ENCODE results near the gene MYO5B. TPM values are rescaled to one million over a fixed set of nuclear protein-coding genes. Genes with fewer than 3 reads are reported as not detected.

MYO5B gene
- total RNA-seq, 4 donors from 2014 or later, result 2.0 to 13.9 (median 5.3) TPM

DNA sequence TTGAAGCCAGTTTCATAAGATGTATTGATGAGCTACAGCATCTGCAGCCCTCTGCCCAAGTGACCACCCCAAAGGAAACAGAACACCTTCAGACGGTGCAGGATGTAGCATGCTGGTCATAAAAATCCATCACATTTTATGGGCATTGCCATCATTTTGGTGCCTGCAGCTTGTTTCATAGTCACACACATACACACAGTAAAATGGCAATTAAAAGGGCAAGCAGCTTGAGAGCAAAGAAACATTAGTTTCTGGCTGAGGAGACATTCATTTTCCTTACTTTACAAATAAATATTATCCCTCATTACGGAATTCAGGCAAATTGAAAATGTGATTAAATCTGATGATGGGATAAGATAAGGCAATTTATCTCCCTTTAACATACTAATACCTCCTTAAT is 13.4 kb downstream of the MYO5B start:
- Histone ChIP-seq H3K4me3 (no peak overlapping the region), H3K36me3 (no peaks in the 10 kb centered on the region), H3K27ac (replicated peaks in 1 of 4) (no peak overlapping the region), H3K27me3 (peaks cover 0 to 21% (median 0%) of the 10 kb centered on the region in 4 donors), H3K4me1 (no peaks in the 10 kb centered on the region), H3K9me3 (no peaks in the 10 kb centered on the region)
- WGBS, result 45% methylated on average over 2 of the region's 2 CpGs
- intact Hi-C loops (cut with DNase I), result no loop called here
- no peak for DNase-seq (ENCODE audit: extremely low spot score)
- no peak for TF ChIP-seq POLR2A (IDR thresholded peaks at IDR 0.05; ENCODE audit: low read depth)
- TF ChIP-seq POLR2AphosphoS5 (IDR thresholded peaks at IDR 0.05), result no peak
- TF ChIP-seq, protein P1, sequence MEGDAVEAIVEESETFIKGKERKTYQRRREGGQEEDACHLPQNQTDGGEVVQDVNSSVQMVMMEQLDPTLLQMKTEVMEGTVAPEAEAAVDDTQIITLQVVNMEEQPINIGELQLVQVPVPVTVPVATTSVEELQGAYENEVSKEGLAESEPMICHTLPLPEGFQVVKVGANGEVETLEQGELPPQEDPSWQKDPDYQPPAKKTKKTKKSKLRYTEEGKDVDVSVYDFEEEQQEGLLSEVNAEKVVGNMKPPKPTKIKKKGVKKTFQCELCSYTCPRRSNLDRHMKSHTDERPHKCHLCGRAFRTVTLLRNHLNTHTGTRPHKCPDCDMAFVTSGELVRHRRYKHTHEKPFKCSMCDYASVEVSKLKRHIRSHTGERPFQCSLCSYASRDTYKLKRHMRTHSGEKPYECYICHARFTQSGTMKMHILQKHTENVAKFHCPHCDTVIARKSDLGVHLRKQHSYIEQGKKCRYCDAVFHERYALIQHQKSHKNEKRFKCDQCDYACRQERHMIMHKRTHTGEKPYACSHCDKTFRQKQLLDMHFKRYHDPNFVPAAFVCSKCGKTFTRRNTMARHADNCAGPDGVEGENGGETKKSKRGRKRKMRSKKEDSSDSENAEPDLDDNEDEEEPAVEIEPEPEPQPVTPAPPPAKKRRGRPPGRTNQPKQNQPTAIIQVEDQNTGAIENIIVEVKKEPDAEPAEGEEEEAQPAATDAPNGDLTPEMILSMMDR (IDR thresholded peaks at IDR 0.05), result no peak
- TF ChIP-seq EP300 (IDR thresholded peaks at IDR 0.05), result no peak

DNA sequence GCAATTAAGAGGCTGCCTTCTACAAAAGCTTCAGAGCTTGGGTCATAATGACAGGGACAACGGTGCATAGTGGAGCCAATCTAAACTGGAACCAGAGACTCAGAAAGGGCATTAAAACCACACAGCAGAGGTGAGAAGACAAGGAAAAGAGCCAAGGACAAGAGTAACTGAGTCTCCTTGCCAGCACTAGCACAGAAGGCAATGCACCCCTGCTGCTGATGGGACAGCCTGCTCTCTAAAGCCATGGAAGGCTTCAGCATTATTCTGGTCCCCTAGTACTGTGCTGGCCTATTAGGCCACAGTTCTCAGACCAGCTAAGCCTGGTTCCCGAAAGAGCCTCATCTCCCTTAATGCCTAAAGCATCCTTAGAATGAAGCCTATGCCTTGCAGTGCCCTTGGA is 15.5 kb downstream of the MYO5B start:
- Histone ChIP-seq H3K9me3 (no peaks in the 10 kb centered on the region), H3K4me3 (no peak overlapping the region), H3K27ac (replicated peaks in 1 of 4) (no peak overlapping the region), H3K27me3 (peaks cover 0 to 20% (median 0%) of the 10 kb centered on the region in 4 donors), H3K4me1 (no peaks in the 10 kb centered on the region), H3K36me3 (no peaks in the 10 kb centered on the region)
- 82% methylated on average over 2 of the region's 2 CpGs for WGBS
- TF ChIP-seq POLR2A (IDR thresholded peaks at IDR 0.05; ENCODE audit: low read depth) (no peak), EP300 (IDR thresholded peaks at IDR 0.05) (no peak), POLR2AphosphoS5 (IDR thresholded peaks at IDR 0.05) (no peak)
- TF ChIP-seq, protein P1 (IDR thresholded peaks at IDR 0.05), result no peak
- no peak for DNase-seq (ENCODE audit: extremely low spot score)
- intact Hi-C loops (cut with DNase I), result no loop called here

DNA sequence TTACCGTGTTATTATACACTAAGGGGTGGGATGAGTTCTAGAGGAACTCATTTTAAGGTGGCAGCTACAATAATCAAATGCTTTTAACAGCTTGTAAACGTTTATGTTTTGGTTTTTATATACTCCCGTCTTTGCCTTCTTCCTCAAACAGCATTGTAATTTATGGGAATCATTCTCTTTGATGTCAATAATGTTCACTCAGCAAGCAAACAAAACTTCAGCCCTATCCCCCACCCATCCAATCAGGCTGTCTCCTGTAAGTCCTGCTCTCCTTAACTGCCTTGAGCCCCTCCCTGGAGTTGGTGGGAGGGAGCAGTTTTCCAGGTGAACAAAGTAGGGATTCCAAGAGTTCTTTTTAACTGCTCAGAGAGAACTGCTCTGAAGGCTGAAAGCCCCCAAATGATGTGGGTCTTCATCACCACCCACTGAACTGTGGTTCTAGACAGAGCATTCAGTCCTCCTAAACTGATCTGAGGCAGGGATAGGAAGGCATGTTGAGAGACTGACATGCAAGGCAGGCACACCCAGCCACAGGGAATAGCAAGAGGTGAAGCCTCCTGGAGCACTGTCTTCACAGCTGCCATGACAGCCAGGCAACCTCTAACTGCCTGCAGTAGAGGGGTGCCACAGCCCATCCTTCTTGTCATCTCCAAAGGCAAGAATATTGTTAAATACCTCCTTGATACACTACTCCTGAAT is 17.5 kb downstream of the MYO5B start:
- H3K36me3 ChIP-seq, result no peaks in the 10 kb centered on the region
- no peak overlapping the region for H3K27ac ChIP-seq (replicated peaks in 1 of 4)
- TF ChIP-seq POLR2A (IDR thresholded peaks at IDR 0.05; ENCODE audit: low read depth), result no peak
- no peak for TF ChIP-seq POLR2AphosphoS5 (IDR thresholded peaks at IDR 0.05)
- TF ChIP-seq, protein P1 (IDR thresholded peaks at IDR 0.05), result no peak
- no peak for TF ChIP-seq EP300 (IDR thresholded peaks at IDR 0.05)
- H3K27me3 ChIP-seq, result peaks cover 0 to 5% (median 0%) of the 10 kb centered on the region in 4 donors
- no peak for DNase-seq (ENCODE audit: extremely low spot score)
- H3K4me3 ChIP-seq, result no peak overlapping the region
- H3K9me3 ChIP-seq, result no peaks in the 10 kb centered on the region
- WGBS, result 38% methylated on average over 3 of the region's 3 CpGs
- no peaks in the 10 kb centered on the region for H3K4me1 ChIP-seq
- intact Hi-C loops (cut with DNase I), result no loop called here

DNA sequence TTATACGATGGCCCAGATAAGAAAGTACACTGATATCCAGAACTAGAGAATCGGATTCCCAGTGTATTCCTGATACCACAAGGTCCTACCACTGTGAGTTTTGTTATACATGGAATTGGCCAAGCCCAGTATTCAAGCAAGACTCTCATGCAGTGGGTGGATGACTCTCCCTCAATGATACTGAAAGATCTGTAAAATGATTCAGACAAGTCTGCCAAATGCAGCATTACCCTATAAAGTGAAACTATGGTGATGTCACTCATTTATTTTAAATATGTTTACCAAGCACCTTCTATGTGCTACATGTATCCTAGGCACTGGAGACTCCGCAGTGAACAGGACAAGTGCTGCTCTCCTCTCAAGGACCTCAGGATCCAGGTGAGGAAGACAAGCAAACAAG is 22.6 kb downstream of the MYO5B start:
- Histone ChIP-seq H3K27me3 (peaks cover 0 to 5% (median 0%) of the 10 kb centered on the region in 4 donors), H3K4me3 (no peak overlapping the region), H3K27ac (replicated peaks in 1 of 4) (no peak overlapping the region), H3K36me3 (no peaks in the 10 kb centered on the region), H3K9me3 (no peaks in the 10 kb centered on the region), H3K4me1 (no peaks in the 10 kb centered on the region)
- no peak for DNase-seq (ENCODE audit: extremely low spot score)
- intact Hi-C loops (cut with DNase I), result no loop called here
- WGBS, result 83% methylated on average over 3 of the region's 3 CpGs
- TF ChIP-seq POLR2AphosphoS5 (IDR thresholded peaks at IDR 0.05), result no peak
- TF ChIP-seq EP300 (IDR thresholded peaks at IDR 0.05), result no peak
- TF ChIP-seq, protein P1 (IDR thresholded peaks at IDR 0.05), result no peak
- TF ChIP-seq POLR2A (IDR thresholded peaks at IDR 0.05; ENCODE audit: low read depth), result no peak

DNA sequence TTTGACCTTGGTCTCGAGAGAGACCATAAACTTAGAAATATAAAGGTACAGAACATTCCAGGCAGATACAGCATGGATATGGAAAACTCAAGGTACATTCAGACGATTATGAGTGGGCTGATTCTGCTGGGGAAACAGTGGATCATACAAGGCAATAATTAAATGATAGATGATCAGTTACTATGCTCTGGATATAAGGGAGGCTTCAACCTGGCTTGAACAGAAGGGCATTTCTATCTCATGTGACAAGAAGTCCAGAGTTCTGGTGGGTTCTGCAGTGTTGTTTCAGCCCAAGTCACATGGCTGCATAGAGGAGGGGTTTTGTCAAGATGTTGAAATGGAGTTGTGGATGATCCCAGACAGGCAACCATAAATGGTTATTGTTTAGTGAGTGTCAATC is 23.5 kb downstream of the MYO5B start:
- no peak for DNase-seq (ENCODE audit: extremely low spot score)
- Histone ChIP-seq H3K4me1 (no peaks in the 10 kb centered on the region), H3K27ac (replicated peaks in 1 of 4) (no peak overlapping the region), H3K27me3 (peaks cover 0 to 5% (median 0%) of the 10 kb centered on the region in 4 donors), H3K4me3 (no peak overlapping the region), H3K9me3 (no peaks in the 10 kb centered on the region), H3K36me3 (no peaks in the 10 kb centered on the region)
- 73% methylated on average over 2 of the region's 2 CpGs for WGBS
- TF ChIP-seq, protein P1 (IDR thresholded peaks at IDR 0.05), result no peak
- TF ChIP-seq POLR2AphosphoS5 (IDR thresholded peaks at IDR 0.05) (no peak), EP300 (IDR thresholded peaks at IDR 0.05) (no peak), POLR2A (IDR thresholded peaks at IDR 0.05; ENCODE audit: low read depth) (no peak)
- intact Hi-C loops (cut with DNase I), result no loop called here

All from esophagus muscularis mucosa (tissue), 4 donors.